NCI-H526 (cell line): ENCODE results near the gene PTAR1.
A peak's percentile ranks its signal among the peaks of the same experiment; 100 is the strongest.

Source experiments
- DNase-seq, 2 experiments: peaks; one replicate each; lab custom pipeline; 2025; lab: John Stamatoyannopoulos, UW

The PTAR1 gene

GRCh38 chr9:69674112-69674685 is 85.6 kb downstream of the PTAR1 start:
- peak in 1 of 2 experiments; percentile 11 for DNase-seq

DNA sequence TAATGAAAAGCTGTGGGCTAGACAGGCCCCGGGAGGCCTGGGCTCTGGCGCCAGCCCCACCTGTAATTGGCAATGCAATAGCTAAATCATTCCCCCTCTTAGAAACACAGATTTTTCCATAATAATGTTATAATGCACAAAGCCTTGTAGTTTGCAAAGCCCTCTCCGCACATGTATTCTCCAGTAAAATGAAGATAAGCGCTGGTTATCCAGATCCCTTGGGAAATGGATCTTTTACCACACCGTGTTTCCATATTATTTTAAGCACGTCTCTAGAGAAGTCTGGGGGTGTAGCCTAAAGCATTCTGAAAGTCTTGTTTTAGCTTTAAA is 86.5 kb downstream of the PTAR1 start:
- DNase-seq, result no peak

DNA sequence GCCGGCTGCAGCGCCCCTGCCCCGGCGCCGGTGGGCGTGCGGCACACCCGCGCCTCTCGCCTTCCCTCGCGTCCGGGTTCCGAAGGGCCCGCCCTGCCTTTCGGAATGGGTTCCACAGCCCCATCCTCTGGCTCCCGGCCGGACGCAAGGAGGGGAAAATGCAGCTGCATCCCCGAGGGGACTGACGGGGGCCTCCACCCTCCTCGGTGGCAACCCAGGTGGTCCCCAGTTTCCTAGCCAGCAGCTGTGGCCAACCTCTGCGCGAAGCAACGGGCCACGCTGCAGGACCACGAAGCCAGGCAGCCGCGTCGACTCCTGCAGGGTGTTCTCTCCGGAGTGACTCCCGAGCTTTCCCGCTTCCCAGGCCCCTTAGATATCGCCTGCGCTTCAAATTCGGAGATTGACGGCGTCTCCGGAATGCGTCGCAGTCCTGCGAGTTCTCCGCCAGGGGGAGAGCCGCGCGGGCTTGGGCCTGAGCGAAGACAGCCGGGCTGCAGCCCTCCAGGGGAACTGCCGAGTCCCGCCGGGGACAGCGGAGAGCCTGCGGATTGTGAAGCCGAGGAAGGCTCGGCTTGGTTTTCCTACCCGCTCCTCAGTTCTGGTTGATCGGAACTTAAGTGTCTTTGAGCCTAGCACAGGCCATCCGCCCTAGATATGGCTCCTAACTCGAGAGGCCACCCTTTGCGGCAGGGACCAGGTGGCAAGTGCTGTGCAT is 87.1 kb downstream of the PTAR1 start:
- peak; percentile 74 to 89 for DNase-seq

GRCh38 chr9:69671879-69672595 is 87.8 kb downstream of the PTAR1 start, which contains the start of gene APBA1:
APBA1 (minus strand) TSS chr9:69672371.
- DNase-seq, result peak in 1 of 2 experiments; percentile 71

GRCh38 chr9:69671311-69671878 is 88.4 kb downstream of the PTAR1 start:
- DNase-seq, result no peak

GRCh38 chr9:69667306-69667705 is 92.5 kb downstream of the PTAR1 start:
- no peak for DNase-seq

DNA sequence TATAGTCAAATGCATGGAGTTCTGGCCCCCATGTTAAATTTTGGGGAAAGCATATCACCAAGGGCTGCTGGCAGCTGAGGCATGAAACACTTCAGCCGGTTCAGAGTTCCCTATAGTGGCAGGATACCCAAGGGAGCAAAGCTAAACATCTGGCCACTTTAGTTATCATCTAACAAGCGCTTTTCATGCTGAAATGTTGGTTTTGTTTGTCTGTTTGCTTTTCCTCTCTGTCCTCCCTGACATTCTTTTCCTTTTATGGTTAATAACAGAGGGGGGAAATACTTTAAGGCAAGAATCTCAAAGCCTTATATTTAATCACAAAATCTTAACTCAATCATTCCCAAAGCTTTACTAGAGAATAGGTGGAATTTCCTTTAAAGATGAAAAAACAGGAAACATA is 99.5 kb downstream of the PTAR1 start:
- no peak for DNase-seq
